Eye (tissue), 1 donor: Measurements from ENCODE around the gene EXOC7.
A peak's percentile ranks its signal among the peaks of the same experiment; 100 is the strongest.

Experiments used
- DNase-seq: peaks from one replicate; pipeline ENCODE4 v3.0.0-alpha.2; 2015

The EXOC7 gene

DNA sequence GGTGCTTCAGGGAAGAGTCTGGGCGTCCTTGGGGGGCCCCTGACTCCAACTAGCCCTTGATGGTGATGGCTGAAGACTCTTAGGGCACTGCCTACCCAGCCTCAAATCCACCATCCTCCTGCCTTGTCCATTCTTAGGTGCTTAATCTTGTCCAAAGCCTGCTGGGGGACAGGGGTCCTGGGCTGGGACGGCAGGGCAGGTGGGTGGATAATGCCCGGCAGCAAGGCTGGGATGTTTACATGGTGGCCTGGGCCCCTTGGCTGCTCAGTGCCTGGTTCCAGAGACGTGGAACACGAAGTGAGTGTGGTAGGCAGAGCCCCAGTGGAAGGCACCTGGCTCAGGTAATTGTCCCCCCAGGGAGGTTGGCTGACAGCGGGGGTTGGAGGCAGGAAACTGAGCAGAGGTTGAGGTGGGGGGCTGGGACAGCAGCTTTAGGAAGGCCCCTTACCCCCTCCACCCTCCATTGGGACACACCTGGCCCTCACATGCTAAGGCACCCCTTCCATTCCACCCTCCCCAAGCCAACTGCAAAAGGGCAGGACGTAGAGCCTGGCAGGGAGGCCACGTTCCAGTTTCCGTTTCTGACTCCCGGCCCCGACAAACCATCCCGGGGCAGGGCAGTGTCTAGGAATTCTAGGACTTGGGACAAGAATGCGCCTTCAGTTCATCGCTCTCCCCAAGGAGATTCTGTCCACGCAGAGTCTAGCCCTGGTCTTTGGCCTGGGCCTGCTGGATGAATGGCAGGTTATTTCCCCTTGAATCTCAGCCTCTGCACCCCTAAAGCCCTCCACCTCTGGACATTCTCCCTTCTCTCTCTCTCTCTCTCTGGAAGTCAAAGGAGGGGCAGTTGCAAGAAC, 35.5 kb upstream of the EXOC7 start:
- DNase-seq: no peak

DNA sequence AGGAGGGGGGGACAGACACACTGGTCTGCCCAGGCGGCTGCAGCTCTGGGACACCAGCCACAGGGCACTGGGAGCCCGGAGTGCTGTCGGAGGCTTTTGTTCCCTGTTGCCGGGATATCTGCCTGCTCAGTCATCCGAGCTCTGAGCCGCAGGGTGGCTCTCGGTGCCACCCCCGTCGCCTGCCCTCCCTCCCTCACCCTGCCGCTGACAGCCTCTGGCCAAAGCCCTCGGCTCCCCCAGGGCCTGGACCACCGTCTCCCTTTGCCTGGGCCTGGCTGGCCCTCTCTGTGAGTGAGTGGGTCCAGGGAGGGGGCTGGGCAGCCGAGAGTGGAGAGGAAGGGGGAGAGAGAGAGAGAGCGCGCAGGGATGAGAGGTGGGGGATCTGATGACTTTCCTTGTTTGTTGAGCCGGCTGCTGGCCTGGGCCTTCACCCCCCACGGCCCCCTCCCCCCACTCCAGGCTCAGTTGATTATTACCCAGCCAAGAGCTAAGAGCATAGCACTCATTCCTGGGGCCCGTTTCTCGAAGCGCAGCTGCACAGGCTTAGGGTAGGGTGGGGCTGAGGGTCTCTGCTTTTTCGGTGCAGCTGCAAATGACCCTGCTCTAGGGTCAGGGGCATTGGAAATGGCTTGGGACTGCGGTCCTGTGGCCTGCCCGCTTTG, 34.8 kb upstream of the EXOC7 start:
- peak; percentile 86 for DNase-seq

- DNase-seq: peak; percentile 85
These were observed 34.0 kb upstream of the EXOC7 start for GRCh38 chr17:76137351-76138233.

- DNase-seq: no peak
These were observed 33.4 kb upstream of the EXOC7 start for GRCh38 chr17:76137001-76137350.

DNA sequence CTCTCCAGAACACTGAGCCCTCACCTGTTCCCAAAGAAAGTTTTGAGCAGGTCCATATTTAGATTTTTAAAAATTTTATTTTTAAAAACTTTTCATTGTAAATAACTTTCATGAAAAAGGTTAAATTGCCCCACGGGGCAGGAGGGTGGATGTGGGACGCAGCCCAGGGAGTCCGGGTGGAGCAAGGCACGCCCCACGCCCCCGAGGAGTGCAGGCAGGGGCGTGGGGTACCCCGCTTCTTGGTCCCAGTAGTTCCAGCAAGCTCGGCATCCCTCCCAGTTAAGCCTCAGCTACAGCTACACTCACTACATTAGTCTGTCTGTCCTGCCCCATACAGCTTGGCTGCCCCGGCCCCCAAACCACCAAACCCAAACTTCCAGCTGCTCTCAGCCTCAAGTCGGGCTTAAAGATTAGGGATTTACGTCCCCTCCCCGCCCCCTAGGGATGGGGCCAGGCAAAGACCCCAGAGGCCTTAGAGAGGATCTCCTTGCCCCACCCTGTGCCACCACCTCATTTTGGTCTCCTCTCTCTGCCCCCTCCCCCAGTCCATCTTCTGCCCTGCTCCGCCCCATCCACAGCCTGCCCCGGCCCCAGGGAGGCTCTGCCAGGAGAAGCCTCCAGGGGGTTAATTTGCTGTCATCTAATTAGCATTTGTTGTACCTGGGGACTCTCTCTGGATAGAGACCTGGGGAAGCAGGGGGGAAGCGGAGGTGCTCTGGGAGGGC, 32.9 kb upstream of the EXOC7 start:
- no peak for DNase-seq

DNA sequence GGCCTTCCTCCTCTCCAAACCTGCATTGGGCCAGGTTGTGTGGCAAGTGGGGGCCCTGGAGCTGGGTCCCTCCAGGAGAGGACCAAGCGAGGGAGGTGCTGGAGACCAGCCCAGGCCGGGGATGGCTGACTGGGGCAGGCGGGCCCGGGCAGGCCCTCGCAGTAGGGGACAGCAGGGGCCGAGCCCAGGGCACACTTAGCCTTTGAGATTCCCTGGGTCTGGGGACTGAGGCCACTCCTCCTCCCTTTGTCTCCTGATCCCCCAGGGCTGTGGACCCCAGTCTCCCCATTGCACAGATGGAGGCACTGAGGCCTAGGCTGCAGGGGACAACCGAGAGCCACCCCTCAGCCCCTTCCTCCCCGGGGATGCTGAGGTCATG, 32.2 kb upstream of the EXOC7 start:
- DNase-seq: no peak

- peak; percentile 60 for DNase-seq
These were observed 31.6 kb upstream of the EXOC7 start for GRCh38 chr17:76134911-76135809.

DNA sequence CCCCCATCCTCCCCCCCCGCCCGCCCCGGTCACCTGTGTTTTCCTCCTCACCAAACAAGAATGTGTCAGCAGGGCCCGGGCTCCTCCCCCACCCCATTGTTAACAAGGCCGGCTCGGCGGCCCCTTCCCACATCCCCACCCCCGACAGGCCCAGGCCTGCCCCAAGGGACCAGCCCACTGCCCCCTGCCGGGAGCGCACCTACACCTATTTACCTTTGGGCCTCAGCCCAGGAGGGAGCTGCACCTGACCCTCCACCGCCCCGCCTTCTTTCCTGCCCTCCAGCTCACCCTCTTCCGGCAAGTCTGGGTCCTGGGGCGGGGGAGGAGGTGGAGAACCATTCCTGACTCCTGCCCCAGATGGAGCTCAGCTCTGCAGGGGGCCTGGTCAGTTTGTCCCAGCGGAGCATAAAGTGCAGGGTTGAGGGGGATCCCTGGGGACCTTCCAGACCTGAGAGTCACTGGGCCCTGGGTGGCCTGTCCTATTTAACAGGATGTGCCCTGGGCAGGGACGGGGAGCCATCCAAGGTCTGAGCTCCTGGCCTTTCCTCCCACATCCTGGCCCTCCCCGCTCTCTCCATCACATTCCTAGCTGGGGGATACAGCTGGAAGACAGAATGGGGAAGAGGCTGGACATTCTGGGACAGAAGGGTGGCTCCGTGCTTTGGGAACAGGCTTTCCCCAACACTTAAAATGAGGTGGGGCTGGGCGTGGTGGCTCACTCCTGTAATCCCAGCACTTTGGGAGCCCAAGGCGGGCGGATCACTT, 29.2 kb upstream of the EXOC7 start:
- DNase-seq: peak; percentile 27

- DNase-seq: no peak
These were observed 28.3 kb upstream of the EXOC7 start for GRCh38 chr17:76131692-76132573.

GRCh38 chr17:76131051-76131691, 27.6 kb upstream of the EXOC7 start:
- DNase-seq: no peak

GRCh38 chr17:76130473-76130872, 26.9 kb upstream of the EXOC7 start:
- no peak for DNase-seq

DNA sequence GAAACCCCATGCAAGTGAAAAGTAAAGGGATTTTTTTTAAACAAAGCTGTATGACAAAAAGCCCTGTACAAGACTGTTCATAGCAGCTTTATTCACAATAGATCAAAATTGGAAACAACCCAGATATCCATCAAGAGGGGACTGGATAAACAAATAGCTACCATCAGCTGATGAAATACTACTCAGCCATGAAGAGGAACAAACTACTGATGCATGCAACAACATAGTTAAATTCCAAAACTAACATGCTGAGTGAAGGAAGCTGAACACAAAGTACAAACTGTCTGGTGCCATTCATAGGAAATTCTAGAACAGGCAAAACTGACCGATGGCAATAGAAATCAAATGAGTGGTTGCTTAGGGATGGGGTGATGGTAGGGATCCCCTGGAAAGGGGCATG, 22.3 kb upstream of the EXOC7 start:
- DNase-seq: no peak

DNA sequence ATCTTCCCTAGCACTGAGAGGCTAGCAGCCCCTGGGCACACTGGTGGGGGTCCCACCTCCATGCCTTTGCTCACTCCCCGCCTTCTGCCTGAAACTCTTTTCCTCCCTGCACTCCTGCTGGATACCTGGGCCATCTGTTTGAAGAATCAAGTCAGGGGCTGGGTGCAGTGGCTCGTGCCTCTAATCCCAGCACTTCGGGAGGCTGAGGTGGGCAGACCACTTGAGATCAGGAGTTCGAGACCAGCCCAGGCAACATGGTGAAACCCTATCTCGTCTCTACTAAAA, 21.7 kb upstream of the EXOC7 start:
- DNase-seq: no peak

DNA sequence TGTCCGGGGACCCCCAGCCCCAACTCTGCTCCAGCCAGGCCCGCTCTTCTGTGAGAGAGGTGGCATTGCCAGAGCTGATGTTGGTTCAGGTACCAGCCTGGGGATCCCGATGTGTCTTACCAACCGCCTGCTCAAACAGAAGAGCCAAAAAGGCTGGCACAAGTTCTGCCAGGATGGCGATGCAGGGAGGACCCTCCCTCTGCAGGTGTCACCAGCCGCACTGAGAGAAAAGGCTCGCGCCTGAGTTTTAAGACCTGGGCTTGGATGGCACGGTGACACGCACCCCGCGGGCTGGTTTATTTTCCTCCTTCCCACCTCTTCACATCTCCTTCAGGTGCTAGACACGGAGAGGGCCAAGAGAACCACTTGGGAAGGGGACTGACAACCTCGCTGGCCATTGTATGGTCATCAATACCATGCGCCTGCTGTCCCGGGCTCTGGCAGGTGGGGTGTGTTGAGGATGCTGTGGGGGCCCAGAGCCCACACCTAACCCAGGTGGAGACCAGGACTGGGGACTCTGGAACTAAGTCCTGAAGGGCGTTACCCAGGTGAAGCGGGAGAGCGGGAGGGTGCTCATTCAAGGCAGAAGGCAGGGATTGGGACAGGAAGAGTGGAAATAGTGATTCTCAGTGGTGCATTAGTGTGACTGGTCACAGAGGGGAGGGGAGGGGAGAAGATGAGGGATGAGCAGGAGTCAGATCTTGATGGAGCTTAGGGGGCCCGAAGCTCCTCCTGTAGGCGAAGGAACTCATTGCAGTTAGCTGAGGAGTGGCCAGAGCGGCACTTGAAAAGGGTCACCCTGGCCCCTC, 21.2 kb upstream of the EXOC7 start:
- no peak for DNase-seq

- DNase-seq: no peak
These were observed 20.4 kb upstream of the EXOC7 start for GRCh38 chr17:76123749-76124581.

- DNase-seq: no peak
These were observed 19.6 kb upstream of the EXOC7 start for GRCh38 chr17:76123191-76123499.

GRCh38 chr17:76122431-76123190, 19.0 kb upstream of the EXOC7 start:
- peak; percentile 17 for DNase-seq
